ENCODE measurements around the gene FAM234A.

DNA sequence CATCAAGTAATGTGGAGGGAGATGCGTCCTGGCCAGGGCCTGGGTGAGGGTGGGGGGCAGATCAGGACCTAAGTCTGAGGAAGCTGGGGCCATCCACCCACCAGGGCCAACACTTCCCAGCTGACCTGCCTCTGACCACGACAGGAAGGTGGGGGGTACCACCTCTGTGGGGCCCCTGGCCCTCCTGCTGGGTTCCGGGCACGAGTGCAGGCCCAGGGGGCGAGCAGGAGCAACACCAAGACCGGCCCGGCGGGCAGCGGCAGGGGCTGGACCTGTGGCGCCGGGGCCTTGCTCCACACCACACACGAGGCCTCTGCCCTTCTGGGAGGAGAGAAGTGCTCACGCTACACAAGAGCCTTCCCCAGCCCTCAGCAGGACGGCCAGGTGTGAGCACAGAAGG is 61.7 kb downstream of the FAM234A start:
- TF ChIP-seq, protein P1, sequence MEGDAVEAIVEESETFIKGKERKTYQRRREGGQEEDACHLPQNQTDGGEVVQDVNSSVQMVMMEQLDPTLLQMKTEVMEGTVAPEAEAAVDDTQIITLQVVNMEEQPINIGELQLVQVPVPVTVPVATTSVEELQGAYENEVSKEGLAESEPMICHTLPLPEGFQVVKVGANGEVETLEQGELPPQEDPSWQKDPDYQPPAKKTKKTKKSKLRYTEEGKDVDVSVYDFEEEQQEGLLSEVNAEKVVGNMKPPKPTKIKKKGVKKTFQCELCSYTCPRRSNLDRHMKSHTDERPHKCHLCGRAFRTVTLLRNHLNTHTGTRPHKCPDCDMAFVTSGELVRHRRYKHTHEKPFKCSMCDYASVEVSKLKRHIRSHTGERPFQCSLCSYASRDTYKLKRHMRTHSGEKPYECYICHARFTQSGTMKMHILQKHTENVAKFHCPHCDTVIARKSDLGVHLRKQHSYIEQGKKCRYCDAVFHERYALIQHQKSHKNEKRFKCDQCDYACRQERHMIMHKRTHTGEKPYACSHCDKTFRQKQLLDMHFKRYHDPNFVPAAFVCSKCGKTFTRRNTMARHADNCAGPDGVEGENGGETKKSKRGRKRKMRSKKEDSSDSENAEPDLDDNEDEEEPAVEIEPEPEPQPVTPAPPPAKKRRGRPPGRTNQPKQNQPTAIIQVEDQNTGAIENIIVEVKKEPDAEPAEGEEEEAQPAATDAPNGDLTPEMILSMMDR (IDR thresholded peaks at IDR 0.05; ENCODE audit: low read length), result no peak
- TF ChIP-seq EZH2 (IDR thresholded peaks at IDR 0.05; ENCODE audit: borderline replicate concordance, low read length), result no peak

Measured in OCI-LY1 (cell line).